GM12864 (cell line): ENCODE data around the gene IHH.

ENCODE experiments used
- DNase-seq: peaks from one replicate; pipeline ENCODE4 v3.0.0-alpha.2; 2011; ENCODE audit warnings: low read depth
- H3K4me3 ChIP-seq: 2 replicates; pipeline ENCODE4 v1.5.1; 2011; ENCODE audit warnings: mild to moderate bottlenecking, low read depth, low read length, control low read depth
- CTCF ChIP-seq: IDR thresholded peaks from 2 replicates; pipeline ENCODE4 v1.5.1; 2011; ENCODE audit warnings: low read depth, mild to moderate bottlenecking, moderate library complexity, low read length, control low read depth, inconsistent platforms; ENCODE audit errors: missing control alignments

Gene IHH

GRCh38 chr2:219095406-219095935 is 34.8 kb upstream of the IHH start:
- no peak for DNase-seq
- TF ChIP-seq CTCF: no peak
- H3K4me3 ChIP-seq: no peak overlapping the region

- H3K4me3 ChIP-seq: no peak overlapping the region
- DNase-seq: no peak
- no peak for TF ChIP-seq CTCF
Observed at GRCh38 chr2:219094171-219094570, 33.5 kb upstream of the IHH start.

- no peak for DNase-seq
- no peak for TF ChIP-seq CTCF
- no peak overlapping the region for H3K4me3 ChIP-seq
Observed at GRCh38 chr2:219090436-219091299, 29.9 kb upstream of the IHH start.

GRCh38 chr2:219089330-219089729 is 28.6 kb upstream of the IHH start:
- H3K4me3 ChIP-seq: no peak overlapping the region
- TF ChIP-seq CTCF: no peak
- DNase-seq: no peak

GRCh38 chr2:219087848-219088247 is 27.1 kb upstream of the IHH start:
- no peak for DNase-seq

GRCh38 chr2:219087361-219087760 is 26.6 kb upstream of the IHH start:
- no peak overlapping the region for H3K4me3 ChIP-seq
- no peak for DNase-seq
- TF ChIP-seq CTCF: no peak

More at GRCh38 chr2:219087848-219088247, 27.1 kb upstream of the IHH start:
- no peak for TF ChIP-seq CTCF
- H3K4me3 ChIP-seq: no peak overlapping the region

GRCh38 chr2:219086196-219086595 is 25.5 kb upstream of the IHH start:
- TF ChIP-seq CTCF: no peak
- H3K4me3 ChIP-seq: no peak overlapping the region
- DNase-seq: no peak
